GM04503 (cell line): ENCODE data around the gene OBSCN.
A peak's percentile ranks its signal among the peaks of the same experiment; 100 is the strongest.

ENCODE experiments used
- DNase-seq: peaks from one replicate; pipeline ENCODE4 v3.0.0-alpha.2; 2012; ENCODE audit warnings: low read depth

The OBSCN gene

GRCh38 chr1:228190778-228191177, 17.1 kb upstream of the OBSCN start:
- DNase-seq, result no peak

- no peak for DNase-seq
Observed at GRCh38 chr1:228194436-228194835, 13.4 kb upstream of the OBSCN start.

DNA sequence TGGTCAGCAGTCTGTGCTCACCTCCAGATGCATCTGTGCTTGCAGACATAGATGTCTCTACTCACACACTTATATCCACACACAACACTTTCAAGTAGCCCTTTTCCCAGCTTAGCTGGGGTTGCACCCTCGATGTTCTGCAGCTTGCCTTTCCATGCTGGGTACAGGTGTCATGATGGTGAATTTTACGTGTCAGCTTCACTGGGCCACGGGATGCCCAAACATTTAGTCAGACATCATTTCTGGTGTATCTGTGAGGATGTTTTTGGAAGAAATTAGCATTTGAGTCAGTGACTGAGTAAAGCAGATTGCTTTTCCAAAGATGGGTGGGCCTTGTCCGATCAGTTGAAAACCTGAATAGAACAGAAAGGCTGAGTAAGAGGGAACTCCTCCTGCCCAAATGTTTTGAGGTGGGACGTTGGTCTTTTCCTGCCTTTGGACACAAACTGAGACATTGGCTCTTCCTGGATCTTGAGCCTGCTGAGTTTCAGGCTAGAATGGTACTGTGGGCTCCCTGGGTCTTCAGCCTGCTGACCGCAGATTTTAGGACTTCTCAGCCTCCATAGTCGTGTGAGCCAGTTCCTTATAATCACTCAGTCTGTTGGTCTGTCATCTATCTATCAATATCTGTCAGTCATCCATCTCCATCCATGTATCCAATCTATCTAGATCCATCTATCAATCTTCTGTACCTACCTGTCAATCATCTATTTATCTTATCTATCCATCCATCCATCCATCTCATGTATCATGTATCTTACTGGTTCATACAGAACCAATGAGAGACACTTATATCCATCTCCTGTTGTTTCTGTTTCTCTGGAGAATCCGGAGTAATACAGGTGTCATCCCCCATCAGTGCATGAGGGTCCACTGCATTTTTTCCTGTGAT, 12.7 kb upstream of the OBSCN start:
- no peak for DNase-seq

DNA sequence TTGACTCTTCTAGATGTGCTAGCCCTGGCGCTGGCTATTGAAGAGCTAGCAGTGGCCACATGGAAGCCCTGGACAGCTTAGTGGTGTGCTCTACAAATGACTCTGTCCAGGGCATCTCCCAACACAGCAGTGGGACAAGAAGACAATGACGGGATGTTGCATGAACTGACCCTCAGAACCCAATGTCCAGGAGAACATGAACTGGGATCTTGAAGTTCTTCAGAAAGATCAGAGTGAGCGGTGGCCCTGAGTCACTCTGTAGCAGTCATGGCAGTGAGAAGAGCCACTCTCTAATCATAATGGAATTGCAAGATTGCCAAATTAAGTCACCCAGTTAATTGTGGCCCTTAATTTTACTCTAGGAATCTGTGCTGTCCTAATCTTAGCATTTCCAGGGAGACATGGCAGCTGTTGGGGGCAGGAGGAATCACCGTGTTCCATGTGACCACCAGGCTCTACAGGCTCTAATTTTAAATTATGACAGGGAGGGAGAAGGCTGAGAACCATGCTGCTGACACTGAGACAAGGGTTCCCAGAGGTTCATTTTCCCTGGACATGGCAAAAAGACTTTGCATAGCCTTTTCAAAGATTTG, 10.2 kb upstream of the OBSCN start:
- DNase-seq, result no peak

DNA sequence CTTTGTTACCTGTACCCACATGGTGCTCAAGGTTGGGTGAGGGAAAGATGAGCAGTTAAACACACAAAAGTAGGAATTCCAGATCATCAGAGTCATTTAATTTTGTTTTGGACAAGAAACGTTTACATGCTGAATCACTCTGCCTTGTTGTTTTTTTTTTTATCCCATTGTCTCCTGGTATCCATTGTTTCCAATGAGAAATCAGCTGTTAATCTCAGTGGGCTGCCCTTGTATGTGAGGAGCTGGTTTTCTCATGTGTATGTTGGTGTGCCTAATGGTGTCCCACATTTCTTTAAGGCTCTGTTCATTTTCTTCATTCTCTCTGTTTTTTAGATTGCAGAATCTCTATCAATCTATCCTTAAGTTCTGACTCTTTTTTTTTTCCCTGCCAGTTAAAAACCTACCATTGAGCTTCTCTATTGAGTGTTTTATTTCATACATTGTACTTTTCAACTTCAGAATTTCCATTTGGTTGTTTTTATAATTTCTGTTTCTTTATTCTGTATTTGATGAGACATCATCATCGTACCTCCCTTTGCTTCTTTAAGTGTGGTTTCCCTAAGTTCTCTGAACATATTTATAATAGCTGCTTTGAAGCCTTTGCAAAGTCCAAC, 8.8 kb upstream of the OBSCN start:
- DNase-seq, result no peak

GRCh38 chr1:228204958-228205357, 2.9 kb upstream of the OBSCN start:
- DNase-seq, result no peak

- DNase-seq, result no peak
Observed at GRCh38 chr1:228205526-228206436, 2.1 kb upstream of the OBSCN start.

GRCh38 chr1:228206582-228207351, 1.1 kb upstream of the OBSCN start:
- DNase-seq, result no peak

DNA sequence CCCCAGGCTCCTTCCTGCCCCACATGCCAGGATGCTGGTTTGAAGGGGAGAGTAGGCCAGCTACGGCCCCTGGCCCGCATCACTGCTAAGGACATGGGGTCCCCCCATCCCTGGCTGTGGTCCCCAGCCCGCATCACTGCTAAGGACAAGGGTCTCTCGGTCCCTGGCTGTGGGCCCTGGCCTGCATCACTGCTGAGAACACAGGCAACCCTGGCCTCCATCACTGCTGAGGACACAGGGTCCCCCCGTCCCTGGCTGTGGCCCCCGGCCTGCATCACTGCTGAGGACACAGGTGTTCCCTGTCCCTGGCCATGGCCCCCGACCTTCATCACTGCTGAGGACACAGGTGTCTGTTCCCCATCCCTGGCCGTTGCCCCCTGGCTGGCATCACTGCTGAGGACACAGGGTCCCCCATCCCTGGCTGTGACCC, 448 bp upstream of the OBSCN start:
- DNase-seq, result no peak

DNA sequence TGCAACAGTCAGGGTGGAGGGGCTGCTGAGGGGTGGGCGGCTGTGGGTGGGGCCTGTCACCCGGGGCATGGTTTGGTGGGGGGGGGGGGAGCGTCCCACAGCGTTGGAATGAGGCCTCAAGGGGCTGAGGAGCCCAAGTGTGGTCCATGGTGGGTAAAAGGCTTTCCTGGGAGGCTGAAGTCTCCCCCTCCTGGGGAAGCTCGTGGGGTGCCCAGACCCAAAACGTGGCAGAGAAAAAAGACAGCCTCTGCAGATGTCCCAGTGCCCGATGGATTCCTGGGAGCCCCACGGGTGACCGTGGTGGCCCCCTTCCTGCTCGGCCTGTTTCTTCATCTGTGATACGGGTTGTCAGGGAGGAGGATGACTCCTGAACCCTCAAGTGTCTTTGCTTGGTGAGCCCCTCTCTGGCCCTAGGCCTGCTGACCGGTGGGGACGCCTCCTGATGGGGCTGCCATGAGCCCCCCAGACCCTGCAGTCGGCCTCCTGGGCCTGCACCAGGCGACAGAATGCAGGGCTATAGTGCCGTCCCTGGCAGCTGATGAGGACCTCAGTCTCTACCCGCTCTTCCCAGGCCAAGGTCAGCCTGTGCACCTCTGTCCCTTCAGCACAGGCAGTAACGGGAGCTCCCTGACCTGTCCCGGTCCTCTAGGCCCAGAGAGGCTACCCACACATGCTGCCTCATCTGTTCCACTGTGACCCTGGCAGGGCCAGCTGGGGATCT, 1.1 kb downstream of the OBSCN start:
- DNase-seq, result no peak

- no peak for DNase-seq
Observed at GRCh38 chr1:228209657-228210056, 1.8 kb downstream of the OBSCN start.

GRCh38 chr1:228210076-228210651, 2.3 kb downstream of the OBSCN start:
- DNase-seq, result no peak

DNA sequence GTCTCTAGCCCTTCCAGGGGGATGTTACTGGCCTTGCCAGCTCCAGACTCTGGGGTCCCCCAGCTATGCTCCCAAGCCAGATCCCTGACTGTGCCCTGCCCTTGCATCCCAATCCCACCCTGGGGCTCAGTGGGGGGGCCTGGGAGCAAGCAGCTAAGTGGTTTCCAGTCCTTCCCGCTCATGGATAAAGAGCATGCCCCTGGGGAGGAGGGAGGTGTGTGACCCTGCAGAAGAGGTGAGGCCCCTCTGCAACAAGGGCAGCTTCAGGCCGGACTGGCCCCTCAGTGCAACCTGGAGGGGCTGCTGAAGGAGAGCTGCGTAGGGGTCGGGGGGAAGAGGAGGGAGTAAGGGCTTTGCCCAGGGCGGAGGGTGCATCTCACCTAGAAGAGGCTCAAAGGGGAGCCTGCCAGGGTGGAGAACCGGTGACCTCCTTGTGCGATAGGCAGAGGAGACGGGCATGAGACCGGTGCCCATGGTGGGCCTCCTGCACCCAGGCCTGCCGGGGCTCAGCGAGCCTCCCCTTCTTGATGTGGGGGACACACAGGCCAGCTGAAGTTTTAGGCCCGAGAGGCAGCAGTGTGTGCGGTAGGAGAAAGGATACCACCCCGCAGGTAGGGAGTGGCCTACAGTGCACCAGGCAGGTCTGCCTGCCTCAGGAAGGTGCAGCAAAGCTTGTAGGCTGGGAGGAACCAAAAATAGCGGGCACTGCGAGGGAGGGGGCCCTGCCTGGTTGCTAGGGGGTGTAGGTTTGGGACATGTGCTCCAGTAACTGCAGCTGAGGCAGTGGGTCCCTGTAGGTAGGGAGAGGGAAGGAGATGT, 3.1 kb downstream of the OBSCN start:
- DNase-seq, result no peak

- no peak for DNase-seq
Observed at GRCh38 chr1:228211531-228212414, 3.9 kb downstream of the OBSCN start.

GRCh38 chr1:228212415-228212965, 4.6 kb downstream of the OBSCN start:
- no peak for DNase-seq

DNA sequence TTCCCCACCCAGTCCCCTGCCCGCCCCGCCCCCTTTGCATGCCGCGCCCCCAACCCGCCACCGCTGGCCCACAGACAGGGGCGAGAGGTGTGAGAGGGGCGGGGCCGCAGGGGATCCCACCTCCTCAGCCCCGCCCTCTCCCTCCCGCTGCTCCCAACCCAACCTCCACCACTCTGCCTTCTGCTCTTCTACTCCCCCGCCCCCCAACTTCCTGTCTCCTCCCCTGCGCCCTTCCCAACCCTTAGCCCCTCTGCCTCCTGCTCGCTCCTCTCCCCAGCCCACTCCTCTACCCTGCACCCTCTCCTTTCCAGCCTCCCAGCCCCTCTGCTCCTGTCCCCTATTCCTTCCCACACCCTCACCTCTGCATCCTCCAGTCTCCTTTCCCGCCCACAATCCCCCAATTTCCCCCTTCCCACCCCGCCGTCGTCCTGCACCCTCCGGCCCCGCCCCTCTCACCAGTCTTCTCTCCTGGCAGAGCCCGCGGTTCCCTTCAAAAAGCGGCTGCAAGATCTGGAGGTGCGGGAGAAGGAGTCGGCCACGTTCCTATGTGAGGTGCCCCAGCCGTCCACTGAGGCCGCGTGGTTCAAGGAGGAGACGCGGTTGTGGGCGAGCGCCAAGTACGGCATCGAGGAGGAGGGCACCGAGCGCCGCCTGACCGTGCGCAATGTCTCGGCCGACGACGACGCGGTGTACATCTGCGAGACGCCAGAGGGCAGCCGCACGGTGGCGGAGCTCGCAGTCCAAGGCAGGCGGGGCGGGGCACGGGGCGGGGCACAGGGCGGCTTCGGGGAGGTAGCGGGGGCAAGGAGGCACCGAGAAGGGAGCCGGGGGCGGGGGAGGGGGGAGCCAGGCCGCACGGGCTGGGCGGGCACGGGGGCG, 5.4 kb downstream of the OBSCN start:
- DNase-seq, result peak; percentile 18
